HG03159 (cell line): ENCODE measurements around the gene FANCG.

Experiments used
- ATAC-seq: cut with Tn5 transposase; IDR thresholded peaks from one replicate; pipeline ENCODE4 v1.9.1; 2021; ENCODE audit warnings: mild to moderate bottlenecking, moderate library complexity; ENCODE audit not compliant: unreplicated experiment

Gene FANCG

GRCh38 chr9:35069020-35069419, 10.7 kb downstream of the FANCG start:
- ATAC-seq, result no peak

DNA sequence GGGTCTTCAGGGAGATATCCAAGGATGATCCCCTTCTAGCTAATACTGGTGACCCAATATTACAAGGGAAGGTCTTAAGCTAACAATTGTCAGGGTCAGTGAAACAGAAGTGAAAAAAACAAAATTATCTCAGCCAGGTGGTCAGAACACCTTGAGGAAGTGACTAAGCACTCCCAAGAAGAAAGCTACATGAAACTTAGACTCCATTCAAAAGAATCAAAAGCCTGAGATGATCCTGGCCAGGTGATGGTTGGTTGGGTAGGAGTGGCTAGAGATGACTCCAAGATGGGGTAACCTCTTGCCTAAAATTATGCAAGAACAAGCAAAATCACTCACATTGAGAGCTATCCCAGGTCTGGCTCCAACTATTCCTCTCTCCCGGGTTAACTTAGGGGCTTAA, 12.7 kb downstream of the FANCG start:
- ATAC-seq, result no peak

DNA sequence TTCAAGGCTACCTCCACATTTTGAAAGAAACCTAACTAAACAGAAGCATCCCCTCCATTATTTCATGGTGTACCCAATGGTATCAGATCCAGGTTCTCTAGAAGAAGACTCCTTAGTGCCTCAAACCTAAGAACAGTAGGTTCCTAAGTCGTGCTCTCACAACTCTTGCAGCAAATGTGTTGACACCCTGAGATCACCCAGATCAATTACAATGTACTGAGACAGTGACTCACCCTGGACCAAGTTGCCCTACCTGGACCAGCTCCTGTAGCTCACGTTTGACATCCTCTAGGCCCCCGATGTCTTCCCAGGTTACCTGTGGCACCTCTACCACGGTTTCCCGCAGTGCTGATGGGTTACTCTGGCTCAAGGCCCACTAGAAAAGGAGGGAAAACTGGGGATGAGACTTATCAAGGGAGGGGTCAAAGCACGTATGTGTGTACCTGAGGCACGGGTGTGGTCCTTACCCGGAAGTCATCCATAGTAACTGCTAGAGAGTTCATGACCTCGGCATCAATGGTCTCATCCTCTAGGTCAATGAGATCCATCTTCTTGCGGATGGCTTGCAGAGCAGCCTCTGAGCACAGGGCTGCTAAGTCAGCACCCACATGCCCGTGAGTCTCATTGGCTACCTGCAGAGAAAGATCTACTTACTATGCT, 19.1 kb downstream of the FANCG start:
- no peak for ATAC-seq

DNA sequence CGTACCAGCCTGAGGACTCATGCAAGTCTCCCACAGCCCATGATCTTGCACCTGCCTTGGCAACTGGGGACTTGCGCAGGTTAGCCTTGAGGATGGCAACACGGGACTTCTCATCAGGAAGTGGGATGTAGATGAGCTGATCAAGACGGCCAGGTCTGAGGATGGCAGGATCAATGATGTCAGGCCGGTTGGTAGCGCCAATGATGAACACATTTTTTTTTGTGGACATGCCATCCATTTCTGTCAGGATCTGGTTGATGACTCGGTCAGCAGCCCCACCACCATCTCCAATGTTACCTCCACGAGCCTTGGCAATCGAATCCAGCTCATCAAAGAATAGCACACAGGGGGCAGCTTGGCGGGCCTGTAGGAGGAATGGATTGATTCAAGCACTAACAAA, 20.3 kb downstream of the FANCG start:
- no peak for ATAC-seq

DNA sequence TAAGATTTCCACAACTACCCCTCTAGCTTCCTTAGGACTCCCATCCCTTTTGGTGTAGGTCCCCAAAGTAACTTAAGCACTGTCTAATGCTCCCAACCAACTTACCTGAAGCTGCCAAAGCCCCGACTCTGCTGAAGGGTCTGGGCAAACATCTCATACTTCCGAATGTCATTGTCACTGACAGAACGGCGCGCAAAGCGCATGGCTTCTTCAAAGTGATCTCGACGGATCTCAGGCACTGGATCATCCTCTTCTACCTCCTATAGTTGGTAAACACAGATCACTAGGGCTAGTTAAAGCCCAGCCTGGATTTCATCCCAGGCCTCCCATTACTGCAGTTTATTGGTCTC, 22.5 kb downstream of the FANCG start:
- ATAC-seq, result no peak

DNA sequence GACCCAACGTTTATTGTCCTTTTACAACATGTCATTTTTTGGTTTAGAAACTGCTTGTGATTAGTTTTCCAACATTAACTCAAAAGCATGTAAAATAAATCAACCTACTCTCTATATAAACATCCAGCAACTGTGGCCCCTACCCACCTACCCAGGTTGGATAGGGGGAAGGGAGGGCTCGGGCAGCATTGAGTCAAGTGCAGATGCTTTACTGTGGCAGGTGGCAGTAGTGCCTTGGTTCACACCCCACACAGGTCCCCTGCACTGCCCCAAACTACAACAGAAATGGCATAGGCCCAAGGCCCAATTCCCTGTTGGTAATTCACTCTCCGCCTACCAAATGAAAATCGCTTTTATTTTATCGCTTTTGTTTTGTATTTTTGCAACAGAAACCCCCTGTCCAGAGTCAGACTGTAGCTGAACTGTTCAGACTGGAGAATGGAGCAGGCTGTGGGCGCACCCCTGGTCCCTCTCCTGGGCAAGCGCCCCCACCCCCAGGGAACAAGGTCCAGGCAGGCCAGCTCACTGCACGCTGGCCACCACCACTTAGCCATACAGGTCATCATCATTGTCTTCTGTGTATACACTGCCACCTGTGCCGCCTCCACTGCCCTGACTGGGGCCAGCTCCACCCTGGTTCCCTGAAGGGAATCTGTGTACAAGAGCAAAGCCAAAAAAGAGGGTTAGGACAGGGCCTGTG, 23.0 kb downstream of the FANCG start:
- no peak for ATAC-seq

GRCh38 chr9:35054871-35055644, 24.7 kb downstream of the FANCG start:
- ATAC-seq, result no peak

GRCh38 chr9:35054185-35054835, 25.4 kb downstream of the FANCG start:
- no peak for ATAC-seq

GRCh38 chr9:35051069-35051967, 28.4 kb downstream of the FANCG start:
- no peak for ATAC-seq

DNA sequence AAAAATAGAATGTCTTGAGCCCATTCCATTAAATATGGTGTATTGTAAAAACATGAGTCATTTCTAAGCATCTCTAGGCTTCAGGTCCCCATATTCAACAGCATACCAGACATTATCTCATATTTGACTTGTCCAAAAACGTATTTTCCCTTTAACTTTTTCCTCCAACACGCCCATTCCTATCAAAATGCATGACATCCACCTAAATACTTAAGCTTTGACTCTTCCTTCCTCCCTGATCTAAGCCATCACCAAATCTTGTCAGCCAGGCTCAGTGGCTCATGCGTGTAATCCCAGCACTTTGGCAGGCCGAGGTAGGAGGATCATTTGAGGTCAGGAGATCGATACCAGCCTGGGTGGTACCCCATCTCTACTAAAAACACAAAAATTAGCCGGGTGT, 31.2 kb downstream of the FANCG start:
- ATAC-seq, result no peak

DNA sequence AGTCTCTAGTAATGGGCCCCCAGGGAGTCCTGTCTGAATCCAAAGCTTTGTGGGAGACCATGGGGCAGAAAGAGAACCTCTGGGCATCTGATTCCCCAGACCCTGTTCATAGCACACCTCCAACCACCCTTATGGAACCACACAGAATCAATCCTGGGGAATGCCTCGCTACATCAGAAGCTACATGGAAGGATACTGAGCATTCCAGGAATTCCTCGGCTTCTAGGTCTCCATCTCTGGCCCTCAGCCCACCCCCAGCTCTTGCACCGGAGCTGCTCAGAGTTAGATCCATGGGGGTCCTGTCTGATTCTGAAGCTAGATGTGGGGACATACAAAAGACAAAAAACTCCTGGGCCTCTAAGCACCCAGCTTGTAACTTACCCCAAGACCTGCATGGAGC, 35.7 kb downstream of the FANCG start:
- no peak for ATAC-seq

DNA sequence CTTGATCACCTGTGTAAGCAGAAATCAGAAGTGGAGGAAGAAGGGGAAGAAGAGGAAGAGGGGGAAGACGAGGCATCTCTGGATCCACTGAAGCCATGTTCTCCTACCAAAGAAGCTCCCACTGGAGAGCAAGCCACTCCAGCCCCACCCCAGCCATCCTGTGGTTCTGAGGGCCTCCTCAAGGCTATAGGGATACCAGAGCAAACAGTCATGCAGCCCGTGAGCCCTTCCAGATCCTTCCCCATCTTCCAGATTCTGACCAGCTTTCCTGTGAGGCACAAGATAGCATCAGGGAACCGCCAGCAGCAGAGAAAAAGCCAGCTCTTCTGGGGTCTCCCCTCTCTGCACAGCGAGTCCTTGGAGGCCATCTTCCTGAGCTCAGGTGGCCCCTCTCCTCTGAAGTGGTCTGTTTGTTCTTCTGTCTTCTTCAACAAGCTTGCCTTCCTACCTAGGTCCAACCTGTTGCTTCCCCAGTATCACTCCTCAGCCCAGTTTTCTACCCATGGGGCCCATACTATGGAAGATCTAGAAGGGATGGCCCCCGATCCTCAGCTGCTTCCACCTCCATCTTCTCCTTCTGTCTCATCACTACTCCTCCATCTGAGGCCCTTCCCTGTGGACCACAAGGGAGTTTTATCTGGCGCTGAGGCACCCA, 36.7 kb downstream of the FANCG start:
- ATAC-seq, result no peak

DNA sequence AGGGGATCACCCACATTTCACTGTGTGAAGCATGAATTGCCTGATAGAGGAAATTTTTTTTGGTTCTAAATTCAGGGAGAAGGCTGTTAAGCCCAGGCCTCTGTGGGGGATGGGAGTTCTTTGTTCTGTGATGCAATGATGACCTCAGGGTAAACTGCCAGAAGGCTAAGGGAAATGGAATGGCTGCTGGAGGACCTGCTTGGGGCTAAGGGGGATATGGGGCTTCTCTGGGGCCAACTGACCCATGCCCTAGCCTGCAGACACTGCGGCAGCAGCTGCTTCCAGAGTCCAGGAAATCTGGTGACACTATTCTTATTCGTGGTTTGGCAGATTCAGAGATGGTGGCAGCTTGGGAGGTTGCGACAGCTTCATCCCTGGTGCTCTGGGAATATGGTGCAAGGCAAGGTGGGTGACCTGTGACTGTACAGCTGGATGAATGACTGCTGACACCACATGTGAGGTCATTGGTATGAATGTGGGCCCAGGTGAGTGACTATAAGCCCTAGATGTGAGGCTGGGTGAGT, 37.6 kb downstream of the FANCG start:
- no peak for ATAC-seq

DNA sequence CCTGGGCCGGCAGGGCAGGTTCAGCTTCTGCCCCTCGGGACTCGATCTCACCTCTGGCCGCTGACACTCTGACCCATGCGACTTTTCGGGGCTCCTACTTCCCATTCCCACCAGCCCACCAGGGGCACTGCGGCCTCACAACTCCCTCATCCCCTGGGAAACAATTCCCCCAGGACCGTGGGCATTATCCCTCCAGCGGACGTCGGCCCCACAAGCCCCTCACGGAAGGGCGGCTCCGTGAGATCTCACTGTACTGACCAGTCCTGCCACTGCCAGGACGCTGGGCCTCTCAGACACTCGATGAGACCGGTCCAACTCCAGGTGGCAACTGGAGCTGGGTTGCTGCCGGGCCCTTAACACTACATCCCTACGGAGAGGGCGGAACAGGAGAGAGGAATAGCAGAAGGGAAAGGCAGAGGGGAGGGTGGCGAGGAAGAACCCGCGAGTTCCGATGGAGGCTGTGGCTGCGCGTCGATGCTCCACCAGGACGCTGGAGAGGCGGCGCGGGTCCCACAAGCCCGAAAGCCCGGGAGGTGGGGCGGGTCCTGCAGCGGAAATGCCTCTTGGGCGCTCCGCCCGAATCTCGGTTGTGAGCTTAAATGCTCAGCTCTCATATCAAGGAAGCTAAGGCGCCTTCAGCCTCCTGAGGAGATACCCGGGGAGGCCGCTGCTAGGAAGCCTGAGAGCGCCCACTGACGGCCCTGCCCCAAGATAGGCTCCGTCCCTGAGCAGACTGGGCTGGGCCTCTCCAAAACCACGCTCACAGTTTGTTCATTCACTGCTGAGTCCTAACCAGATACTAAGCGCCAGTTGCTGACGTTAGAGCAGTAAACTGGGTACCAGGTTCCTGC, 43.7 kb downstream of the FANCG start:
- ATAC-seq, result no peak

DNA sequence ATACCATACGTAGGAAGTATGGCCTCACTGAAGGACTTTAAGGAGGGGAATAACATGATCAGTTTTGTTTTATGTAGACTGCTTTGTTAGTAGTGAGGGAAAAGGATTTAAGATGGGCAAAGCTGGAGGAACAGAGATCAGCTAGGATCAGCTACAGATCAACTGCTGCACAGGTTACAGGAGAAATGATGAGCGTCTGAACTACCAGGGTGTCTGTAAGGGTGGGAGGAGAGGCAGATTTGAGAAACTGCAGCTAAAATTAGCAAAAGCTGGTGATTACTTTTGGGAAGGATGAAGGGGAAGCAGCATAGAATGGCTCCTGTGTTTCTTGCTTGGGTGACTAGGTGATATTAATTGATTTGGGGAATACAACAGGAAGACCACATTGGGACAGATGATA, 46.6 kb downstream of the FANCG start:
- no peak for ATAC-seq

DNA sequence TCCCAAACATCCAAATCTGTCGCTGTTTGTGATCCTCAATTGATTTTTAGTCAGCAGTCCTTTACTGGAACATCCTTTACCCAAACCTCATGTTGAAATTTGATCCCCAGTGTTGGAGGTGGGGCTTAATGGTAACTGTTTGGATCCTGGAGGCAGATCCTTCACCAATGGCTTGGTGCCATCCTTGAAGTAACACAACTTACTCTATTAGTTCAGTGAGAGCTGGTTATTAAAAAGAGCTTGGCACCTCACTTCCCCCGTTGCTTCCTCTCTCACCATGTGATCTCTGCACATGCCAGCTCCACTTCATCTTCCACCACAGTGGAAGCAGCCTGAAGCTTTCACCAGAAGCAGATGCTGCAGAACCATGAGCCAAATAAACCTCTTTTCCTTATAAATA, 49.9 kb downstream of the FANCG start:
- no peak for ATAC-seq

- ATAC-seq, result no peak
These were observed 50.5 kb downstream of the FANCG start for GRCh38 chr9:35029241-35029640.

GRCh38 chr9:35028341-35028740, 51.4 kb downstream of the FANCG start:
- no peak for ATAC-seq

GRCh38 chr9:35027860-35028259, 51.9 kb downstream of the FANCG start:
- no peak for ATAC-seq
